Measurements from ENCODE around the gene TPSB2.
"Not testable (repeated sequence)": the region's sequence is repeated elsewhere in the genome, so short reads cannot be mapped to it uniquely, and the experiment has no call there.

TPSB2 gene

DNA sequence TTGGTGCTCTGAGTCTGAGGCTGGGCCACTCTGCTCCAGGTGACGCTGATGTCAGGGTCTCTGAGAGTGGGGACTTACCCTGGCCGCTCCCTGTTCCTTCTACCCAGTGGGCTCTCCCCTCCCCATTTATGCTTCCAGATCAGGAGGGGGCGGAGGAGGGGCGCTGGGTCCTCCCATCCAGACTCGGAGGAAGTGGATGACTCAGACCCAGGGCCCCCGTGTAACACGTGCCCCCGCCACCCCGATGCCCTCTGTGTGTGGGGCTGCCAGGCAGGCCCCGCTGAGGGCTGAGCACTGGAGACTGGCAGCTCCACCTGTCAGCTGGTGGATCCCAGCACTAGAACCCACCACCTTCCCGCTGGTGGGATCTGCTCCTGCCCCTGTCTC is at the start of gene TPSB2:
TPSB2 (minus strand) TSS at position 101 of the 387 bp plus-strand sequence. CDS start 233 bp downstream, outside the sequence.
- not testable (repeated sequence) for DNase-seq (ENCODE audit: low spot score)

GRCh38 chr16:1279081-1279944 is 49.3 kb upstream of the TPSB2 start:
- no peak for DNase-seq (ENCODE audit: low spot score)

DNA sequence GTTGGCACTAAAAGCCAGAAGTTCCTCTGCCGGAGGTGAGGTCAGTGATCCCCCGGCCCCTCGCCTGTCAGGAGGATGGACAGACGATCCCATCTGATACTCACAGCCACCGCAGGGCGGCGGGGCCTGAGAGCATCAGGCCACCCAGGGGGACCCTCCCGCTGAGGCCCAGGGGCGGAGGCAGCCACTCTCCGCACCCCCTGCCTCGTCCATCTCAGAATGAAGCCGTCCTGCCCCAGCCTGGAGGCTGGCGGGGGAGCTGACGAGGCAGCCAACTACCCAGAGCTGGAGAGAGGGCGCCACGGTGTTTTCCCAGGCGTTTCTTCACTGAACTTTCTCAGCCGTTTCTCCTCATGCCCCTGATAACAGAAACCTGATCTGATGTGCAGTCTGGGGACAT is 48.5 kb upstream of the TPSB2 start:
- DNase-seq (ENCODE audit: low spot score) = no peak

DNA sequence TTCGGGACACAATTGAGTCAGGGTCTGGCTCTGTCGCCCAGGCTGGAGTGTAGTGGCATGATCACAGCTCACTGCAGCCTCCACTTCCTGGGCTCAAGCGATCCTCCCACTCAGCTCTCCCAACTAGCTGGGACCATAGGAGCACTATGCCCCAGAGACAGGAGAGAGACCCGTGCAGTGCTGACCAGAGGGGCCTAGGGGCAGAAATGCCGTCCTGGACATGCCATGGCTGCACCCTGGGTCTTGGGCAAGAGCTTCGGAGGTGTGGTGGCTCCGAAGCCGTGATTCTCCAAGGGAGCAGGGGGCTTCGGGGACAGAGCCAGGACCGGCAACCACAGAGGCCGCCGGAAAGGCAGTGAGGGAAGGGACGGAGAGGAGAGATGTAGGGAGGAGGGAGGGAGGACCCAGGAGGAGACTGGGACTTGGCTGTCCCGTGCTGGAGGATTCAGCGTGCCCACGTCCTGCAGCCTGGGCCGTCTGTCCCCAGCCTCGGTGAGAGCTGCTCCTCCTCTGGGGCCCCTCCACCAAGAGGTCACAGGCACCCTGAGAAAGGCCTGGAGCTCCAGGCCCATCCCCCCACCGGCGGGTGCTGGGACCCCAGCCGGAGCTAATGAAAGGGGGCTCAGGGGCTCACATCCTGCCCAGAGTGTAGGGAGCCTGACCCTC is 47.8 kb upstream of the TPSB2 start:
- no peak for DNase-seq (ENCODE audit: low spot score)

- no peak for DNase-seq (ENCODE audit: low spot score)
Observed at GRCh38 chr16:1277151-1277598, 47.2 kb upstream of the TPSB2 start.

- DNase-seq (ENCODE audit: low spot score) = no peak
Observed at GRCh38 chr16:1276580-1276878, 46.5 kb upstream of the TPSB2 start.

DNA sequence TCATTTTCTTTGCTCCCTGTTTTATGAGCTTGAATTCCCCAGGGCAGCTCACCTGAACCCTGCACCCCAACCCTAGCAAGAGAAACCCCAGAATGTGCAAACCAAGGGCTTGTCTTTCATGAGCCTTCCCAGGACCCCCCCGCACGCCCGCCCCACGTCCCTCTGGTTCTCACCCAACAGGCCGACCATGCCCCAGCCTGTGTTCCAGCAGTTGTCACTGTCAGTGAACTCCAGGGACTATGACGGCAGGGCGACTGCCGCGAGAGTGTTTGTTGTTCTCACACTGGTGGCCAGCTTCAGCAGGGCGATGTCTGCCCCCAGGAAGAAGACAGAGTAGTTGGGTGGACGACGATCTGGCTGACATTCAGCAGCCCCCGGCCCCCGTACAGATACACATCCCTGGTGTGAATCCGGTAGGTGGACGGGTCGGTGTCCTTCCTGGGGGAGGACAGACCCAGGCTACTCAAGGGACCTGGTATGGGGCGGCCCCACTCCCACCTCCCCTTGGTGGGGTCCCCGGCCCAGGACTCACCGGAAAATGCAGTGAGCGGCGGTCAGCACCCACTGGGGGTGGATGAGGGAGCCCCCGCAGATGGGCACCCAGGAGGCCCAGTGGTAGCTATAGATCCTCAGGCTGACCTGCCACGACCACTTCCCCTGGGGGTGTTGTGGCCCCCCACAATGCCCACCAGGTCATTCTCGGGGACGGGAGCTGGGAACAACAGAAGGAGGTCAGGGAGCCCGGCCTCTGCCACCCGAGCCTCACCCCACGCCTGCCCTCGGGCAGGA is 46.0 kb upstream of the TPSB2 start:
- no peak for DNase-seq (ENCODE audit: low spot score)

- DNase-seq (ENCODE audit: low spot score) = no peak
Observed at GRCh38 chr16:1274767-1275166, 44.8 kb upstream of the TPSB2 start.

DNA sequence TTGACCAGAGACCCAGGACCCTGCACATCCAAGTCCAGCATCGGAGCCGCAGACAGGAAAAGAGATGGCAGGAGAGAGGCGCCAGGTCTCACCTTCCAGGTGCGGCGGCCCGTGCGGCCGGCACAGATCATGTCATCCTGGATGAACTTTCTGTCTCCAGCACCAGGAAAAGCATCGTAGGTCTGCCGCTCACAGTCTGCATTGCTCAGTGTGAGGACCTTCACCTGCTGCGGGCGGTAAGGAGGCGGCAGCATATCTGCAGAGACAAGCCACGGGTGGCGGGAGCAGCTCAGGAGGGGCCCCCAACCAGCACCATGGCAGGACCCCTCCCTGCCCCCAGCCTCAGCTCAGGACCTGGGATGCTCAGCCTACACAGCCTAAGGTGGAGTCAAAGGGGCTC is 43.8 kb upstream of the TPSB2 start:
- no peak for DNase-seq (ENCODE audit: low spot score)

GRCh38 chr16:1272453-1273198 is 42.6 kb upstream of the TPSB2 start:
- DNase-seq (ENCODE audit: low spot score) = no peak

DNA sequence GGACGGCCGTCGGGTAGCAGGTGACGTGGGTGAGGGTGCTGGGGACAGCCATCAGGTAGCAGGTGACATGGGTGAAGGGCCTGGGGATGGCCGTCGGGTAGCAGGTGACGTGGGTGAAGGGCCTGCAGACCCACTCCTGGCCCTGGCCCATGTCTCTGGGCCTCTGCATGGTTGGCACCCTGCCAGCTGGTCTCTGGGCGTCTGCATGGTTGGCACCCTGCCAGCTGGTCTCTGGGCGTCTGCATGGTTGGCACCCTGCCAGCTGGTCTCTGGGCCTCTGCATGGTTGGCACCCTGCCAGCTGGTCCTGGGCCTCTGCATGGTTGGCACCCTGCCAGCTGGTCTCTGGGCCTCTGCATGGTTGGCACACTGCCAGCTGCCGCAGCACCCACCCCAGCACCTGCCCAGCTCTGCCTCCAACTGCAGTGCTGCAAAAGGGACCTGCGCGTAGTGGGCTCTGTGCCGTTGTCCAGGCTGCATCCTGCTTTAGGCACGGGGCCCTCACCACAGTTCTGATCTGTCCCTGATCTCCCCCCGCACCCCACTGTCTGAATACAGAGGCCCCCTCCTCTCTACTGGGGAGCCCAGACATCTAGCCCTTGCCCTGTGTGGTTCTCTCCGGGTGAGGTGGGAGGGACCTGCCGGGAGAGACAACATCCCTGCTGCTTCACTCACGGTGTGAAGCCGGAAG is 41.9 kb upstream of the TPSB2 start:
- not testable (repeated sequence) for DNase-seq (ENCODE audit: low spot score)

DNA sequence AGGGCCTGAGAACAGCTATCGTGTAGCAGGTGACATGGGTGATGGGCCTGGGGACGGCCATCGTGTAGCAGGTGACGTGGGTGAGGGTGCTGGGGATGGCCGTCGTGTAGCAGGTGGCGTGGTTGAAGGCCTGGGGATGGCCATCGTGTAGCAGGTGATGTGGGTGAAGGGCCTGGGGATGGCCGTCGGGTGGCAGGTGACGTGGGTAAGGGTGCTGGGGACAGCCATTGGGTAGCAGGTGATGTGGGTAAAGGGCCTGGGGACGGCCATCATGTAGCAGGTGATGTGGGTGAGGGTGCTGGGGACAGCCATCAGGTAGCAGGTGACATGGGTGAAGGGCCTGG is 41.4 kb upstream of the TPSB2 start:
- no peak for DNase-seq (ENCODE audit: low spot score)

DNA sequence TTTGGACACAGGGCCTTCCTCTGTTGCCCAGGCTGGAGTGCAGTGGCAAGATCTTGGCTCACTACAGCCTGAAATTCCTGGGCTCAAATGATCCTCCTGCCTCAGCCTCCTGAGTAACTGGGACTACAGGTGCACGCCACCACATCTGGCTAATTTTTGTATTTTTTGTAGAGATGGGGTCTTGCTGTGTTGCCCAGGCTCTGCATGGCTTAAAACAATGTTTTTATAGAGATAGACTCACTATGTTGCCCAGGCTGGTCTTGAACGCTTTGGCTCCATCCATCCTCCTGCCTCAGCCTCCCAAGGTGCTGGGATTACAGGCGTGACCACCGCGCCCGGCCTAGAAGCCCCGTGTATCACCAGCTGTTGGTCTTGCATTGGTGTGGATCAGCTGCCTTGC is 39.4 kb upstream of the TPSB2 start:
- DNase-seq (ENCODE audit: low spot score) = not testable (repeated sequence)

GRCh38 chr16:1265826-1266225 is 35.8 kb upstream of the TPSB2 start:
- no peak for DNase-seq (ENCODE audit: low spot score)

DNA sequence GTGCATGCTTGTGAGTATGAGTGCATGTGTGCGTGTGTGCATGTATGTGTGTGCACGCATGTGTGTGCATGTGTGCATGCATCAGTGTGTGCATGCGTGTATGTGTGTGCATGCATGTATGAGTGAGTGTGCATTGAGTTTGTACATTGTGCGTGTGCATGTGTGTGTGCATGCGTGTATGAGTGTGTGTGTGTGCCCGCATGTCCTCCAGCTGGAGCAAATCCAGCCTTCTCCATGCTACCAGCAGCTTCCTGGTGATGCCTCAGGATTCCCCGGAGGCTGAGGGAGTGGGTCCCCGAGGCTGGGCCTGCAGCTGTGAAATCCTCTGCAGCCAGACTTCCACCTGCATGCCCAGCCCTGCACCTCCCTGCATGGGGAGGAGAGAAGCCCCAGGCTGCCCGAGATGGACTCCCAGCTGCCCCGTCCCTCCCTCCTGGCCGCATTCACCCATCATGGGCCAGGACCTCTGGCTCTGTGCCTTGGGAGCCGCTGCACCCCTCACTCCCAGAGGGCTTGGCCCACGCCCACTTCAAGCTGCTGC is 35.2 kb upstream of the TPSB2 start:
- no peak for DNase-seq (ENCODE audit: low spot score)

GRCh38 chr16:1264345-1265089 is 34.5 kb upstream of the TPSB2 start:
- DNase-seq (ENCODE audit: low spot score) = no peak

GRCh38 chr16:1263591-1264344 is 33.8 kb upstream of the TPSB2 start:
- no peak for DNase-seq (ENCODE audit: low spot score)

- no peak for DNase-seq (ENCODE audit: low spot score)
Observed at GRCh38 chr16:1262846-1263221, 32.9 kb upstream of the TPSB2 start.

DNA sequence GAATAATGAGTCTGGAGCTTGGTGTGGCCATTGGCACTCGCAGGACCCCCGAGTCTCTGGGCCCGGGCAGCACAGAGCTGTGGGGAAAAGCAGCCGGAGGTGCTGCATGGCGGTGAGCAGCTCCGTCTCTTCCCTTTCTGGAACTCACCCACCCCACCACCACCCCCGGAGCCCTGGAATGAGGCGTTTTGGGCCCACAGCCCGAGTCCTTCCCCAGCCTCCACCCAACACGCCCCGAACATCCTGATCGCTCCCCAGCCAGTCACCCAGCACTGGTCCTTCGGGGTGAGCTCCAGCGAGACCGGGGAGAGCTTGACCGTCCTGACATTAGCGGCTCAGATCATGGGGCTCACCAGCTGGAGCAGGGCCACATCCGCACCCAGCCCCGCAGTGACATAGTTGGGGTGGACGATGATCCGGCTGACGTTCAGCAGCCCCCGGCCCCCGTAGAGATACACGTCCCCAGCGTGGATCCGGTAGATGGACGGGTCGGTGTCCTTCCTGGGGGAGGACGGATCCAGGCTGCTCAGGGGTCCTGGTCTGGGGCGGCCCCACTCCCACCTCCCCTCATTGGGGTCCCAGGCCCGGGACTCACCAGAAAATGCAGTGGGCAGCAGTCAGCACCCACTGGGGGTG is 32.3 kb upstream of the TPSB2 start:
- DNase-seq (ENCODE audit: low spot score) = no peak

Measured in cerebellar cortex (tissue), 1 donor.